DOHH2 (cell line): Measurements from ENCODE around the gene SOX5.

Experiments used
- H3F3A ChIP-seq: fragments of 200-600 bp; sonication (generic), shearing (Covaris generic); 2 replicates; pipeline ENCODE4 v1.6.0; 2016; ENCODE audit warnings: antibody characterized with exemption, mild to moderate bottlenecking; ENCODE audit not compliant: control insufficient read depth, insufficient read depth
- H3K27ac ChIP-seq: fragments of 200-600 bp; sonication (generic); 2 replicates; pipeline ENCODE4 v1.5.1; 2014; ENCODE audit warnings: low read depth, mild to moderate bottlenecking, low read length, moderate library complexity
- H3K27me3 ChIP-seq: fragments of 200-600 bp; sonication (generic); 2 replicates; pipeline ENCODE4 v1.6.1; 2014; ENCODE audit warnings: mild to moderate bottlenecking, low read length, mixed read lengths; ENCODE audit not compliant: control insufficient read depth
- H3K36me3 ChIP-seq: fragments of 200-600 bp; sonication (generic); 2 replicates; pipeline ENCODE4 v1.6.1; 2014; ENCODE audit warnings: mild to moderate bottlenecking, low read length, moderate library complexity, mixed read lengths; ENCODE audit not compliant: control insufficient read depth
- H3K4me1 ChIP-seq: fragments of 200-600 bp; sonication (generic); 2 replicates; pipeline ENCODE4 v1.6.1; 2014; ENCODE audit warnings: mild to moderate bottlenecking, low read length, mixed read lengths; ENCODE audit not compliant: control insufficient read depth
- H3K4me2 ChIP-seq: fragments of 200-600 bp; sonication (generic); 2 replicates; pipeline ENCODE4 v1.6.0; 2014; ENCODE audit warnings: mild to moderate bottlenecking, low read length, moderate library complexity
- H3K4me3 ChIP-seq: fragments of 200-600 bp; sonication (generic); 2 replicates; pipeline ENCODE4 v1.5.1; 2014; ENCODE audit warnings: mild to moderate bottlenecking, low read length, mixed read lengths
- H3K79me2 ChIP-seq: fragments of 200-600 bp; sonication (generic); 2 replicates; pipeline ENCODE4 v1.6.1; 2014; ENCODE audit warnings: mild to moderate bottlenecking, low read length, mixed read lengths; ENCODE audit not compliant: control insufficient read depth
- H3K9me2 ChIP-seq: fragments of 200-600 bp; sonication (generic); replicated peaks from 2 replicates; pipeline ENCODE4 v1.6.1; 2014; ENCODE audit warnings: mild to moderate bottlenecking, low read length, mixed read lengths; ENCODE audit not compliant: control insufficient read depth
- H3K9me3 ChIP-seq: fragments of 200-600 bp; sonication (generic); 2 replicates; pipeline ENCODE4 v1.6.1; 2014; ENCODE audit warnings: antibody characterized with exemption, low read length, mixed read lengths; ENCODE audit not compliant: control insufficient read depth, insufficient read depth
- H4K20me1 ChIP-seq: fragments of 200-600 bp; sonication (generic); 2 replicates; pipeline ENCODE4 v1.6.0; 2014; ENCODE audit warnings: low read depth, mild to moderate bottlenecking, antibody characterized with exemption, low read length, moderate library complexity; ENCODE audit not compliant: control insufficient read depth, insufficient read depth
- EZH2phosphoT487 ChIP-seq: fragments of 200-600 bp; sonication (generic); IDR thresholded peaks from 2 replicates; pipeline ENCODE4 v1.6.1; 2017; ENCODE audit warnings: borderline replicate concordance, mild to moderate bottlenecking, antibody characterized with exemption, low read length, moderate library complexity, mixed read lengths
- TF ChIP-seq, protein P1 (sequence below): fragments of 200-600 bp; sonication (generic); IDR thresholded peaks from one replicate; pipeline ENCODE4 v1.5.1; 2014; ENCODE audit warnings: antibody characterized with exemption, mild to moderate bottlenecking, low read depth, low read length; ENCODE audit not compliant: poor library complexity, severe bottlenecking

The SOX5 gene

GRCh38 chr12:23862701-23863100 lies 86.8 kb downstream of the SOX5 start:
- Histone ChIP-seq H3K27me3 (no peaks in the 10 kb centered on the region), H3K4me3 (no peak overlapping the region), H3K4me2 (no peak overlapping the region), H3K4me1 (no peaks in the 10 kb centered on the region), H3K27ac (no peak overlapping the region), H3K79me2 (no peaks in the 10 kb centered on the region), H3F3A (no peaks in the 10 kb centered on the region), H3K9me2 (no peaks in the 10 kb centered on the region), H3K9me3 (no peaks in the 10 kb centered on the region), H3K36me3 (no peaks in the 10 kb centered on the region), H4K20me1 (no peaks in the 10 kb centered on the region)
- TF ChIP-seq, protein P1, sequence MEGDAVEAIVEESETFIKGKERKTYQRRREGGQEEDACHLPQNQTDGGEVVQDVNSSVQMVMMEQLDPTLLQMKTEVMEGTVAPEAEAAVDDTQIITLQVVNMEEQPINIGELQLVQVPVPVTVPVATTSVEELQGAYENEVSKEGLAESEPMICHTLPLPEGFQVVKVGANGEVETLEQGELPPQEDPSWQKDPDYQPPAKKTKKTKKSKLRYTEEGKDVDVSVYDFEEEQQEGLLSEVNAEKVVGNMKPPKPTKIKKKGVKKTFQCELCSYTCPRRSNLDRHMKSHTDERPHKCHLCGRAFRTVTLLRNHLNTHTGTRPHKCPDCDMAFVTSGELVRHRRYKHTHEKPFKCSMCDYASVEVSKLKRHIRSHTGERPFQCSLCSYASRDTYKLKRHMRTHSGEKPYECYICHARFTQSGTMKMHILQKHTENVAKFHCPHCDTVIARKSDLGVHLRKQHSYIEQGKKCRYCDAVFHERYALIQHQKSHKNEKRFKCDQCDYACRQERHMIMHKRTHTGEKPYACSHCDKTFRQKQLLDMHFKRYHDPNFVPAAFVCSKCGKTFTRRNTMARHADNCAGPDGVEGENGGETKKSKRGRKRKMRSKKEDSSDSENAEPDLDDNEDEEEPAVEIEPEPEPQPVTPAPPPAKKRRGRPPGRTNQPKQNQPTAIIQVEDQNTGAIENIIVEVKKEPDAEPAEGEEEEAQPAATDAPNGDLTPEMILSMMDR, result no peak

- H3K4me2 ChIP-seq, result no peak overlapping the region
- no peaks in the 10 kb centered on the region for H3K79me2 ChIP-seq
- no peaks in the 10 kb centered on the region for H4K20me1 ChIP-seq
- no peaks in the 10 kb centered on the region for H3K27me3 ChIP-seq
- H3K9me2 ChIP-seq, result no peaks in the 10 kb centered on the region
- no peaks in the 10 kb centered on the region for H3K9me3 ChIP-seq
- H3K4me1 ChIP-seq, result no peaks in the 10 kb centered on the region
- H3K36me3 ChIP-seq, result no peaks in the 10 kb centered on the region
- no peak for TF ChIP-seq EZH2phosphoT487
- TF ChIP-seq, protein P1, result no peak
- no peaks in the 10 kb centered on the region for H3F3A ChIP-seq
- no peak overlapping the region for H3K27ac ChIP-seq
- no peak overlapping the region for H3K4me3 ChIP-seq
These were observed 89.5 kb downstream of the SOX5 start for GRCh38 chr12:23860019-23860418.

DNA sequence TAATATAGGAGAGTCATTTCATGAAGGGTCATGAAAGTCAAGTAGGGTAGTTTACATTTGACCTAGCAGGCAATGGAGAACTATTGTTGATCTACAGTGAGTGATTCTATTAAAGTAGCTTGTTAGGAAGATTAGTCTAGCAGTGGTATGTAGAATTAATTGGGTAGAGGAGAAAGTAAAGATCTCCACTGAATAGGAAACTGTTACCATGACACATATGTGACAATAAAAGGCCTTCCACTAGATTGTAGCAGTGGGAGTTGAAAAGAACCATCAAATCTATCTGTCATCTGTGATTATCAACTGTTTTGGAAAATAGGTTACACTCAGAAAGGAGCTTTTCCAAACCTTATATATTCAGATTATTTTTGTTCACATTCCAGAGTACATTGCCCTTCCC lies 92.3 kb downstream of the SOX5 start:
- no peaks in the 10 kb centered on the region for H3K9me2 ChIP-seq
- TF ChIP-seq, protein P1, result no peak
- no peak for TF ChIP-seq EZH2phosphoT487
- H3K27ac ChIP-seq, result no peak overlapping the region
- H3K4me3 ChIP-seq, result no peak overlapping the region
- no peaks in the 10 kb centered on the region for H4K20me1 ChIP-seq
- H3K4me1 ChIP-seq, result no peaks in the 10 kb centered on the region
- no peaks in the 10 kb centered on the region for H3K79me2 ChIP-seq
- no peak overlapping the region for H3K4me2 ChIP-seq
- no peaks in the 10 kb centered on the region for H3K36me3 ChIP-seq
- H3K9me3 ChIP-seq, result no peaks in the 10 kb centered on the region
- H3F3A ChIP-seq, result no peaks in the 10 kb centered on the region
- H3K27me3 ChIP-seq, result no peaks in the 10 kb centered on the region

GRCh38 chr12:23855813-23856212 lies 93.7 kb downstream of the SOX5 start:
- Histone ChIP-seq H3F3A (no peaks in the 10 kb centered on the region), H3K27ac (no peak overlapping the region), H3K79me2 (no peaks in the 10 kb centered on the region), H3K4me3 (no peak overlapping the region), H3K4me1 (no peaks in the 10 kb centered on the region), H3K36me3 (no peaks in the 10 kb centered on the region), H3K27me3 (no peaks in the 10 kb centered on the region), H3K4me2 (no peak overlapping the region), H3K9me3 (no peaks in the 10 kb centered on the region), H4K20me1 (no peaks in the 10 kb centered on the region), H3K9me2 (no peaks in the 10 kb centered on the region)
- no peak for TF ChIP-seq EZH2phosphoT487
